HepG2 (cell line): ENCODE results near the gene NET1. TPM values are rescaled to one million over a fixed set of nuclear protein-coding genes. Genes with fewer than 3 reads are reported as not detected.

Experiments used
- JUN ChIP-seq: sonication (generic); formaldehyde crosslinking; IDR thresholded peaks from 2 replicates; pipeline ENCODE4 v1.4.0; 2020; ENCODE audit warnings: mild to moderate bottlenecking, missing genetic modification reagents
- MAFF ChIP-seq: IDR thresholded peaks from 2 replicates; pipeline ENCODE4 v1.6.1; 2011; ENCODE audit warnings: low read depth, low read length, improper control_type of control experiment
- MLLT10 ChIP-seq: sonication (generic); formaldehyde crosslinking; IDR thresholded peaks from 2 replicates; pipeline ENCODE4 v1.4.0; 2020; ENCODE audit warnings: missing genetic modification reagents
- MXI1 ChIP-seq: IDR thresholded peaks from 3 replicates; pipeline ENCODE4 v1.6.1; 2012; ENCODE audit warnings: low read depth, low read length, inconsistent platforms, borderline replicate concordance
- NCOR1 ChIP-seq: fragments of 200-600 bp; sonication (generic); IDR thresholded peaks from 2 replicates; pipeline ENCODE4 v1.7.0; 2017; ENCODE audit warnings: antibody characterized with exemption, low read length, borderline replicate concordance
- TBX3 ChIP-seq: fragments of 450-650 bp; IDR thresholded peaks from 2 replicates; pipeline ENCODE4 v1.6.1; 2017; ENCODE audit warnings: antibody characterized with exemption, mild to moderate bottlenecking, inconsistent platforms, borderline replicate concordance
- ZFP36 ChIP-seq: fragments of 150-350 bp; IDR thresholded peaks from 2 replicates; pipeline ENCODE4 v1.6.1; 2018; ENCODE audit warnings: borderline replicate concordance, low read length, low read depth; ENCODE audit not compliant: partially characterized antibody
- ZNF446 ChIP-seq: sonication (generic); formaldehyde crosslinking; IDR thresholded peaks from 2 replicates; pipeline ENCODE4 v1.5.0; 2020; ENCODE audit warnings: mild to moderate bottlenecking, missing genetic modification reagents
- polyA plus RNA-seq, 8 experiments: library from polyadenylated mRNA; depleted of rRNA in 3 of 8; stranded (reverse) in 7 of 8; unstranded in 1 of 8; fragments of >200 nt; fragmentation: Illumina TruSeq in 4 of 8; extraction: Trizol in 4 of 8; gene quantifications; 2 replicates each; pipeline versions ENCODE4 v1.2.1 to v1.2.3, GENCODE V29; 2011 to 2016; ENCODE audit warnings: low read depth in 4 of 8, missing spikeins in 1 of 8, mixed read lengths in 1 of 8; ENCODE audit not compliant: insufficient read depth in 1 of 8
- total RNA-seq, 5 experiments: library from RNA; depleted of rRNA; stranded (reverse); fragments of >200 nt; fragmentation: Illumina TruSeq; extraction: Trizol; gene quantifications; 2 replicates each; pipeline ENCODE4 v1.2.3, GENCODE V29; 2016; ENCODE audit warnings: low read depth in 1 of 5
- TF ChIP-seq, protein P1 (sequence below): IDR thresholded peaks from 2 replicates; pipeline ENCODE4 v1.6.1; 2016; ENCODE audit warnings: mild to moderate bottlenecking, missing biosample characterization, missing genetic modification reagents
- TF ChIP-seq, protein P2 (sequence below): sonication (generic); formaldehyde crosslinking; IDR thresholded peaks from 2 replicates; pipeline ENCODE4 v1.4.0; 2020; ENCODE audit warnings: missing genetic modification reagents, mild to moderate bottlenecking, borderline replicate concordance
- TF ChIP-seq, protein P3 (sequence below): sonication (generic); formaldehyde crosslinking; IDR thresholded peaks from 2 replicates; pipeline ENCODE4 v1.8.1; 2023; ENCODE audit warnings: missing genetic modification reagents, inconsistent platforms, borderline replicate concordance
- TF ChIP-seq, protein P4 (sequence below): sonication (generic); formaldehyde crosslinking; IDR thresholded peaks from 2 replicates; pipeline ENCODE4 v1.4.0; 2020; ENCODE audit warnings: mild to moderate bottlenecking, missing genetic modification reagents
- TF ChIP-seq, protein P5 (sequence below), 2 experiments: IDR thresholded peaks; 2 replicates each; pipeline ENCODE4 v1.6.1; 2011 to 2012; ENCODE audit warnings: low read length in 2 of 2, borderline replicate concordance in 1 of 2, low read depth in 1 of 2, mild to moderate bottlenecking in 1 of 2, moderate library complexity in 1 of 2
- TF ChIP-seq, protein P6 (sequence below): sonication (generic); formaldehyde crosslinking; IDR thresholded peaks from 2 replicates; pipeline ENCODE4 v1.4.0; 2020; ENCODE audit warnings: low read depth, mild to moderate bottlenecking, missing genetic modification reagents

NET1 gene
- total and polyA plus RNA-seq, 2 of the 13 experiments (the other 11 are each of a cell fraction or from before 2014, with no cell fraction given) = 48.1 to 65.8 TPM

DNA sequence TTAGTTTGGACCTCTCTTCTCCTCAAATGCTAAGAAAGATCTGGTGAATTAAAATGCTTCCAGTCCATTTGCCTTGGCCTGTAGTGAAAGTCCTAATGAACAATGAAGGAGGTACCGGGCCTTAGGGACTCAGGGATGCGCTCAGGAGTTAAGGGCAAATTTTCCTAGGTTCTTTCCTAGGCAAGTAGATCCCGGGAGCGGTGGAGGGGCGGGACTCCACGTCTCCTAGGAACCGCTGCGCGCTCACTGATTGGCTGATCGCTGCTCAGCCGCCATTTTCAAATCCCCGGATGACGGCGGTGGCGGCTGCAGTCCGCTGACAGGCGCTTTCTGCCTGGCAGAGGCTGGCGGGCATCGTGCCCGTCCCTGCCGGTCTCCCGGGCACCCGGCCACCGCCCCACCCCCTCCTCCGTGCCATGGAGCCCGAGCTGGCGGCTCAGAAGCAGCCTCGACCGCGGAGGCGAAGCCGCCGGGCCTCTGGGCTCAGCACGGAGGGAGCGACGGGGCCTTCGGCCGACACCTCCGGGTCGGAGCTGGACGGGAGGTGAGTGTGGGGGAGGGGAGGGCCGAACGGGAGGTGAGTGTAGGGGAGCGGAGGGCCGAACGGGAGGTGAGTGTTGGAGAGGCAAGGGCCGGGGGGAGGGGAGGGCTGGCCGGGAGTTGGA, at the start of gene NET1 (continued):
- TF ChIP-seq, protein P1, sequence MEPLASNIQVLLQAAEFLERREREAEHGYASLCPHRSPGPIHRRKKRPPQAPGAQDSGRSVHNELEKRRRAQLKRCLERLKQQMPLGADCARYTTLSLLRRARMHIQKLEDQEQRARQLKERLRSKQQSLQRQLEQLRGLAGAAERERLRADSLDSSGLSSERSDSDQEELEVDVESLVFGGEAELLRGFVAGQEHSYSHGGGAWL (CRISPR knock-in tag) = 0 out of 2 replicates have a peak, but pooled peaks have one; percentile 37
- TF ChIP-seq, protein P2, sequence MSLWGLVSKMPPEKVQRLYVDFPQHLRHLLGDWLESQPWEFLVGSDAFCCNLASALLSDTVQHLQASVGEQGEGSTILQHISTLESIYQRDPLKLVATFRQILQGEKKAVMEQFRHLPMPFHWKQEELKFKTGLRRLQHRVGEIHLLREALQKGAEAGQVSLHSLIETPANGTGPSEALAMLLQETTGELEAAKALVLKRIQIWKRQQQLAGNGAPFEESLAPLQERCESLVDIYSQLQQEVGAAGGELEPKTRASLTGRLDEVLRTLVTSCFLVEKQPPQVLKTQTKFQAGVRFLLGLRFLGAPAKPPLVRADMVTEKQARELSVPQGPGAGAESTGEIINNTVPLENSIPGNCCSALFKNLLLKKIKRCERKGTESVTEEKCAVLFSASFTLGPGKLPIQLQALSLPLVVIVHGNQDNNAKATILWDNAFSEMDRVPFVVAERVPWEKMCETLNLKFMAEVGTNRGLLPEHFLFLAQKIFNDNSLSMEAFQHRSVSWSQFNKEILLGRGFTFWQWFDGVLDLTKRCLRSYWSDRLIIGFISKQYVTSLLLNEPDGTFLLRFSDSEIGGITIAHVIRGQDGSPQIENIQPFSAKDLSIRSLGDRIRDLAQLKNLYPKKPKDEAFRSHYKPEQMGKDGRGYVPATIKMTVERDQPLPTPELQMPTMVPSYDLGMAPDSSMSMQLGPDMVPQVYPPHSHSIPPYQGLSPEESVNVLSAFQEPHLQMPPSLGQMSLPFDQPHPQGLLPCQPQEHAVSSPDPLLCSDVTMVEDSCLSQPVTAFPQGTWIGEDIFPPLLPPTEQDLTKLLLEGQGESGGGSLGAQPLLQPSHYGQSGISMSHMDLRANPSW = no peak
- TF ChIP-seq, protein P3, sequence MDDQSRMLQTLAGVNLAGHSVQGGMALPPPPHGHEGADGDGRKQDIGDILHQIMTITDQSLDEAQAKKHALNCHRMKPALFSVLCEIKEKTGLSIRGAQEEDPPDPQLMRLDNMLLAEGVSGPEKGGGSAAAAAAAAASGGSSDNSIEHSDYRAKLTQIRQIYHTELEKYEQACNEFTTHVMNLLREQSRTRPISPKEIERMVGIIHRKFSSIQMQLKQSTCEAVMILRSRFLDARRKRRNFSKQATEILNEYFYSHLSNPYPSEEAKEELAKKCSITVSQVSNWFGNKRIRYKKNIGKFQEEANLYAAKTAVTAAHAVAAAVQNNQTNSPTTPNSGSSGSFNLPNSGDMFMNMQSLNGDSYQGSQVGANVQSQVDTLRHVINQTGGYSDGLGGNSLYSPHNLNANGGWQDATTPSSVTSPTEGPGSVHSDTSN (CRISPR knock-in tag) = no peak
- TF ChIP-seq, protein P4, sequence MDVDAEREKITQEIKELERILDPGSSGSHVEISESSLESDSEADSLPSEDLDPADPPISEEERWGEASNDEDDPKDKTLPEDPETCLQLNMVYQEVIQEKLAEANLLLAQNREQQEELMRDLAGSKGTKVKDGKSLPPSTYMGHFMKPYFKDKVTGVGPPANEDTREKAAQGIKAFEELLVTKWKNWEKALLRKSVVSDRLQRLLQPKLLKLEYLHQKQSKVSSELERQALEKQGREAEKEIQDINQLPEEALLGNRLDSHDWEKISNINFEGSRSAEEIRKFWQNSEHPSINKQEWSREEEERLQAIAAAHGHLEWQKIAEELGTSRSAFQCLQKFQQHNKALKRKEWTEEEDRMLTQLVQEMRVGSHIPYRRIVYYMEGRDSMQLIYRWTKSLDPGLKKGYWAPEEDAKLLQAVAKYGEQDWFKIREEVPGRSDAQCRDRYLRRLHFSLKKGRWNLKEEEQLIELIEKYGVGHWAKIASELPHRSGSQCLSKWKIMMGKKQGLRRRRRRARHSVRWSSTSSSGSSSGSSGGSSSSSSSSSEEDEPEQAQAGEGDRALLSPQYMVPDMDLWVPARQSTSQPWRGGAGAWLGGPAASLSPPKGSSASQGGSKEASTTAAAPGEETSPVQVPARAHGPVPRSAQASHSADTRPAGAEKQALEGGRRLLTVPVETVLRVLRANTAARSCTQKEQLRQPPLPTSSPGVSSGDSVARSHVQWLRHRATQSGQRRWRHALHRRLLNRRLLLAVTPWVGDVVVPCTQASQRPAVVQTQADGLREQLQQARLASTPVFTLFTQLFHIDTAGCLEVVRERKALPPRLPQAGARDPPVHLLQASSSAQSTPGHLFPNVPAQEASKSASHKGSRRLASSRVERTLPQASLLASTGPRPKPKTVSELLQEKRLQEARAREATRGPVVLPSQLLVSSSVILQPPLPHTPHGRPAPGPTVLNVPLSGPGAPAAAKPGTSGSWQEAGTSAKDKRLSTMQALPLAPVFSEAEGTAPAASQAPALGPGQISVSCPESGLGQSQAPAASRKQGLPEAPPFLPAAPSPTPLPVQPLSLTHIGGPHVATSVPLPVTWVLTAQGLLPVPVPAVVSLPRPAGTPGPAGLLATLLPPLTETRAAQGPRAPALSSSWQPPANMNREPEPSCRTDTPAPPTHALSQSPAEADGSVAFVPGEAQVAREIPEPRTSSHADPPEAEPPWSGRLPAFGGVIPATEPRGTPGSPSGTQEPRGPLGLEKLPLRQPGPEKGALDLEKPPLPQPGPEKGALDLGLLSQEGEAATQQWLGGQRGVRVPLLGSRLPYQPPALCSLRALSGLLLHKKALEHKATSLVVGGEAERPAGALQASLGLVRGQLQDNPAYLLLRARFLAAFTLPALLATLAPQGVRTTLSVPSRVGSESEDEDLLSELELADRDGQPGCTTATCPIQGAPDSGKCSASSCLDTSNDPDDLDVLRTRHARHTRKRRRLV = no peak
- TF ChIP-seq MLLT10 (CRISPR knock-in tag) (no peak), MXI1 (peak; percentile 93; the same call in 1 of the 3 replicates), ZNF446 (CRISPR knock-in tag) (no peak), TBX3 (peak; percentile 54; the same call in 1 of the 2 replicates), MAFF (no peak), ZFP36 (no peak), NCOR1 (no peak), JUN (no peak)
- TF ChIP-seq, protein P5, sequence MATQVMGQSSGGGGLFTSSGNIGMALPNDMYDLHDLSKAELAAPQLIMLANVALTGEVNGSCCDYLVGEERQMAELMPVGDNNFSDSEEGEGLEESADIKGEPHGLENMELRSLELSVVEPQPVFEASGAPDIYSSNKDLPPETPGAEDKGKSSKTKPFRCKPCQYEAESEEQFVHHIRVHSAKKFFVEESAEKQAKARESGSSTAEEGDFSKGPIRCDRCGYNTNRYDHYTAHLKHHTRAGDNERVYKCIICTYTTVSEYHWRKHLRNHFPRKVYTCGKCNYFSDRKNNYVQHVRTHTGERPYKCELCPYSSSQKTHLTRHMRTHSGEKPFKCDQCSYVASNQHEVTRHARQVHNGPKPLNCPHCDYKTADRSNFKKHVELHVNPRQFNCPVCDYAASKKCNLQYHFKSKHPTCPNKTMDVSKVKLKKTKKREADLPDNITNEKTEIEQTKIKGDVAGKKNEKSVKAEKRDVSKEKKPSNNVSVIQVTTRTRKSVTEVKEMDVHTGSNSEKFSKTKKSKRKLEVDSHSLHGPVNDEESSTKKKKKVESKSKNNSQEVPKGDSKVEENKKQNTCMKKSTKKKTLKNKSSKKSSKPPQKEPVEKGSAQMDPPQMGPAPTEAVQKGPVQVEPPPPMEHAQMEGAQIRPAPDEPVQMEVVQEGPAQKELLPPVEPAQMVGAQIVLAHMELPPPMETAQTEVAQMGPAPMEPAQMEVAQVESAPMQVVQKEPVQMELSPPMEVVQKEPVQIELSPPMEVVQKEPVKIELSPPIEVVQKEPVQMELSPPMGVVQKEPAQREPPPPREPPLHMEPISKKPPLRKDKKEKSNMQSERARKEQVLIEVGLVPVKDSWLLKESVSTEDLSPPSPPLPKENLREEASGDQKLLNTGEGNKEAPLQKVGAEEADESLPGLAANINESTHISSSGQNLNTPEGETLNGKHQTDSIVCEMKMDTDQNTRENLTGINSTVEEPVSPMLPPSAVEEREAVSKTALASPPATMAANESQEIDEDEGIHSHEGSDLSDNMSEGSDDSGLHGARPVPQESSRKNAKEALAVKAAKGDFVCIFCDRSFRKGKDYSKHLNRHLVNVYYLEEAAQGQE (IDR thresholded peaks at IDR 0.05; ENCODE audit: borderline replicate concordance in 1 of 2, low read depth in 1 of 2, low read length in 2 of 2) = no peak
- TF ChIP-seq, protein P6, sequence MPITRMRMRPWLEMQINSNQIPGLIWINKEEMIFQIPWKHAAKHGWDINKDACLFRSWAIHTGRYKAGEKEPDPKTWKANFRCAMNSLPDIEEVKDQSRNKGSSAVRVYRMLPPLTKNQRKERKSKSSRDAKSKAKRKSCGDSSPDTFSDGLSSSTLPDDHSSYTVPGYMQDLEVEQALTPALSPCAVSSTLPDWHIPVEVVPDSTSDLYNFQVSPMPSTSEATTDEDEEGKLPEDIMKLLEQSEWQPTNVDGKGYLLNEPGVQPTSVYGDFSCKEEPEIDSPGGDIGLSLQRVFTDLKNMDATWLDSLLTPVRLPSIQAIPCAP (CRISPR knock-in tag) = no peak
